NCI-H82 (cell line): Measurements from ENCODE around the gene MIPEP.
"Not testable (repeated sequence)": the region's sequence is repeated elsewhere in the genome, so short reads cannot be mapped to it uniquely, and the experiment has no call there.

Experiments used
- DNase-seq: peaks from one replicate; lab custom pipeline; 2025; lab: John Stamatoyannopoulos, UW

The MIPEP gene

GRCh38 chr13:23888658-23889614 lies at the start of gene MIPEP:
Gene MIPEP, minus strand, starts transcription at chr13:23889400. Its CDS starts 80 bp downstream, at chr13:23889320.
- peak; percentile 99 for DNase-seq

- DNase-seq = no peak
These were observed 45.3 kb upstream of the MIPEP start for GRCh38 chr13:23934520-23934919.

- DNase-seq = peak; percentile 98
These were observed 39.8 kb upstream of the MIPEP start for GRCh38 chr13:23928985-23929384.

- no peak for DNase-seq
These were observed 33.8 kb upstream of the MIPEP start for GRCh38 chr13:23923031-23923430.

- DNase-seq = no peak
These were observed 33.1 kb upstream of the MIPEP start for GRCh38 chr13:23922005-23922932.

- peak; percentile 80 for DNase-seq
These were observed 32.3 kb upstream of the MIPEP start for GRCh38 chr13:23921451-23921888.

GRCh38 chr13:23919006-23919405 lies 29.8 kb upstream of the MIPEP start:
- no peak for DNase-seq

- DNase-seq = no peak
These were observed 29.0 kb upstream of the MIPEP start for GRCh38 chr13:23918208-23918607.

GRCh38 chr13:23915308-23915707 lies 26.1 kb upstream of the MIPEP start:
- peak; percentile 91 for DNase-seq

- DNase-seq = no peak
These were observed 23.3 kb upstream of the MIPEP start for GRCh38 chr13:23912469-23912868.

GRCh38 chr13:23909606-23910005 lies 20.4 kb upstream of the MIPEP start:
- no peak for DNase-seq

- no peak for DNase-seq
These were observed 16.6 kb upstream of the MIPEP start for GRCh38 chr13:23905766-23906165.

- DNase-seq = no peak
These were observed 14.7 kb upstream of the MIPEP start for GRCh38 chr13:23903906-23904280.

- DNase-seq = no peak
These were observed 14.0 kb upstream of the MIPEP start for GRCh38 chr13:23902975-23903905.

GRCh38 chr13:23901365-23901764 lies 12.2 kb upstream of the MIPEP start:
- DNase-seq = no peak

GRCh38 chr13:23899555-23899954 lies 10.4 kb upstream of the MIPEP start:
- DNase-seq = peak; percentile 27

GRCh38 chr13:23898101-23898500 lies 8.9 kb upstream of the MIPEP start:
- no peak for DNase-seq

GRCh38 chr13:23897452-23897919 lies 8.3 kb upstream of the MIPEP start, which contains the start of gene C1QTNF9B:
Gene C1QTNF9B, minus strand, starts transcription at chr13:23897502.
- not testable (repeated sequence) for DNase-seq

GRCh38 chr13:23894746-23895145 lies 5.5 kb upstream of the MIPEP start:
- DNase-seq = not testable (repeated sequence)

- peak; percentile 43 for DNase-seq
These were observed 4.6 kb upstream of the MIPEP start for GRCh38 chr13:23893791-23894190.
